Measurements from ENCODE around the gene LAG3.
A peak's percentile ranks its signal among the peaks of the same experiment; 100 is the strongest.

Gene LAG3

DNA sequence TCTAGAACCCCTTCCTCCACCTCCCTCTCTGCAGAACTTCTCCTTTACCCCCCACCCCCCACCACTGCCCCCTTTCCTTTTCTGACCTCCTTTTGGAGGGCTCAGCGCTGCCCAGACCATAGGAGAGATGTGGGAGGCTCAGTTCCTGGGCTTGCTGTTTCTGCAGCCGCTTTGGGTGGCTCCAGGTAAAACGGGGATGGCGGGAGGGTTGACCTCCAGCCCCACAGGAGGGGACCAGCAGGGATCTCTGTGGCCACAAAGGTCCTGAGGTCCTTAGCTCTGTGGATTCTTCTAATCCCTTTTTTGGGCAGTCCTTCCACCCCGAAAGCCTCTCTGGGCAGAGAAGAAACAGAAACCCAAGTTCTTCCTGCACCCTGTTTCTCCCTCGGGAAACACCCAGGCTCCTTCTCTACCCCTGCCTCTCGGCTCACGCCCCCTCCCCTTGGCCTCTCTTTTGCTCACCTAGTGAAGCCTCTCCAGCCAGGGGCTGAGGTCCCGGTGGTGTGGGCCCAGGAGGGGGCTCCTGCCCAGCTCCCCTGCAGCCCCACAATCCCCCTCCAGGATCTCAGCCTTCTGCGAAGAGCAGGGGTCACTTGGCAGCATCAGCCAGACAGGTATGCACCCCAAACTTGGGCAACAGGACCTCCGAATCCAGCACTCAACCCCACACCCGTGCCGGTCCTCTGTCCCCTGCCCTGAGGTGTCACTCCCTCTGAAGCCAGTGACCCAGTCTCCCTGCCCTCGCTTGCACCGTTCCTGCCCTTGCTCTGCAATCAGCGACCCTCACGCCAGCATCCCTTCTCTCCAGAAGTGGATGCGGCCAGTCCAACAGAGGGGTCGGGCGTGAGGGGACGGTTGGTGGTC, 638 bp downstream of the LAG3 start:
- no peak for DNase-seq

DNA sequence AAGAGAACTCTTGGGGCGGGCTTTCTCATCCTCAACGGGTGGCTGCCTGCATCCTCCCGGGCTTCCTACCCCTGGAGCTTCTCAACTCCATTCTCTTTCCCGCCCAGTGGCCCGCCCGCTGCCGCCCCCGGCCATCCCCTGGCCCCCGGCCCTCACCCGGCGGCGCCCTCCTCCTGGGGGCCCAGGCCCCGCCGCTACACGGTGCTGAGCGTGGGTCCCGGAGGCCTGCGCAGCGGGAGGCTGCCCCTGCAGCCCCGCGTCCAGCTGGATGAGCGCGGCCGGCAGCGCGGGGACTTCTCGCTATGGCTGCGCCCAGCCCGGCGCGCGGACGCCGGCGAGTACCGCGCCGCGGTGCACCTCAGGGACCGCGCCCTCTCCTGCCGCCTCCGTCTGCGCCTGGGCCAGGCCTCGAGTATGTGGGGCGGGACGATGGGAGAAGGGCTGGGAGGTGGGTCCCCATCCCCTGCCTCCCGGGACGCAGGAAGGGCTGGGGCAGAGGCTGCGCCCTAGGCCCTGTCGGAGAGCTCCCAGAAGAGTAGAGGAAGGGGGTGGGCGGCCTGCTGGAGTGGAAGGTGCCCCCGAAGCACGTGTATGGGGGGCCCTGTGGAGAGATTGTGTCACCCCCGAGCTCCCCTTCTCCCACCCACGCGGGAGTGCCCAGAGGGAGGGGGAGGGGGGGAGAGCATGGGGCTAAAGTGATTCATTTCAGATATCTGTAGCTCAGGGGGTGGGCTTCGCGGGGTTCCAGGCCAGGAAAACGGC, 1.5 kb downstream of the LAG3 start:
- peak in 1 of 2 experiments; percentile 62 for DNase-seq

DNA sequence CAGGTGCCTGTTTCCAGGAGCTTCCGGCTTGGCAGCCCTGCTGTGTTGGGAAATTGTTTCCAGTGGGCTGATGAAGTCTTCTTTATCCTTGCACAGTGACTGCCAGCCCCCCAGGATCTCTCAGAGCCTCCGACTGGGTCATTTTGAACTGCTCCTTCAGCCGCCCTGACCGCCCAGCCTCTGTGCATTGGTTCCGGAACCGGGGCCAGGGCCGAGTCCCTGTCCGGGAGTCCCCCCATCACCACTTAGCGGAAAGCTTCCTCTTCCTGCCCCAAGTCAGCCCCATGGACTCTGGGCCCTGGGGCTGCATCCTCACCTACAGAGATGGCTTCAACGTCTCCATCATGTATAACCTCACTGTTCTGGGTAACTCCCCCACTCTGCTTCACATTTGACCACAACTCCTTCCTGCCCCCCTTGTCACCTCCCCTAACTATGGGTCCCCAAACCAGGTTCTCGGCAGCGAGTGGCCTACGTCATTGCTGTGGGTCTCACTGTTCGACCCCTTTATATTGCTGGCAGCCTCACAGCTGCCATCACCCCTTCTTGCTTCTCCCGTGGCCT, 2.3 kb downstream of the LAG3 start:
- no peak for DNase-seq

DNA sequence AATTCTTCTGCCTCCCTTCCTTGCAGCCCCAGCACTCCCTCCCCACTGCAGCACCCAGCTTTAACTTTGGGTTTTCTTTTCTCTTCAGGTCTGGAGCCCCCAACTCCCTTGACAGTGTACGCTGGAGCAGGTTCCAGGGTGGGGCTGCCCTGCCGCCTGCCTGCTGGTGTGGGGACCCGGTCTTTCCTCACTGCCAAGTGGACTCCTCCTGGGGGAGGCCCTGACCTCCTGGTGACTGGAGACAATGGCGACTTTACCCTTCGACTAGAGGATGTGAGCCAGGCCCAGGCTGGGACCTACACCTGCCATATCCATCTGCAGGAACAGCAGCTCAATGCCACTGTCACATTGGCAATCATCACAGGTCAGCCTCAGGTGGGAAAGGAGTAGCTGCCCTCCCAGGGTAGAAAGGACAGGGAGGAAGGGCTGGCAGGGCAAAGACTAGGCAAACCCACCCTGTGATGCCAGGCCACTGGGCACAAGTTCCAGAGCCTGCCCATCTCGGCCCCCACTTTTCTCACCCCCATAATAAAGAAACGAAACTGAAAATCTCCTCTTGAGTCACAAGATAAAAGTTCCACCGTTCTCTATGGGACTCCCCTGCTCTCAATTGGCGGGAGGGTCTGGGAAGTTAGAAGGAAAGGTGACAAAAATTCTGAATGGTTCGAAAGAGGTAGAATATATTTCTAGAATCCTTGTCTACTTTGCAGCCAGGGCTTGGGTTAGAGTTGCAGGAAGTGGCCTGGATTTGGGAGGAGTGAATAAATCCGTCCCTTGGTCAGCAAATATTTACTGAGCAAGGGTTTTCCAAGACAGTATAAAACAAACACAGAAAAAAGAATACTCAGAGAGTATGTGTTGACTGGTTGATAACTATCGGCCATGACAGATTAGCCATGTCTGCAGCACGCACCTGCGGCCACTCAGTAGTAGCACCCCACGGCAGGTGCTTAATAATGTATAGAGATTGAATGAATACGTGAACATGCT, 3.2 kb downstream of the LAG3 start:
- DNase-seq: no peak

DNA sequence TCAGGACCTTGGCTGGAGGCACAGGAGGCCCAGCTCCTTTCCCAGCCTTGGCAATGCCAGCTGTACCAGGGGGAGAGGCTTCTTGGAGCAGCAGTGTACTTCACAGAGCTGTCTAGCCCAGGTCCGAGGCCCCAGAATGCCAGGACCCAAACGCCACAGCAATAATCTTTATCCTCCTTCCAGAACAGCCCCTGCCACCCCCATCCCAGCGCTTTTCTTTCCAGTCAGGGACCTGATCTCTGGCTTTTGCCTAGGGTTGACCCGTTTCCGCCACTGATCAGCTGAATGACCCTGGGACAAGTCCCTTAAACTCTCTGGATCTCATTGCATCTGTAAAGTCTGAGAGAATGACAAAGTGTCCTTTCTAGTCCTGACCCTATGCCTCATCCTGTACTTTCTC, 5.1 kb downstream of the LAG3 start:
- no peak for DNase-seq

DNA sequence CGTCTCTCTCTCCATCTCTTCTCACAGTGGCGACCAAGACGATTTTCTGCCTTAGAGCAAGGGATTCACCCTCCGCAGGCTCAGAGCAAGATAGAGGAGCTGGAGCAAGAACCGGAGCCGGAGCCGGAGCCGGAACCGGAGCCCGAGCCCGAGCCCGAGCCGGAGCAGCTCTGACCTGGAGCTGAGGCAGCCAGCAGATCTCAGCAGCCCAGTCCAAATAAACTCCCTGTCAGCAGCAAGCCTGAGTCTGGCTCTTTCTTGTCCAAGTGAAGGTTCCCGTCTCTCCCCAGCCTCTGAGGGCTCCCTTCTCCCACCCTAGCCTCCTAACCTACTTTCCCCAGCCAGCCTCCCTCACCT, 5.9 kb downstream of the LAG3 start:
- no peak for DNase-seq

DNA sequence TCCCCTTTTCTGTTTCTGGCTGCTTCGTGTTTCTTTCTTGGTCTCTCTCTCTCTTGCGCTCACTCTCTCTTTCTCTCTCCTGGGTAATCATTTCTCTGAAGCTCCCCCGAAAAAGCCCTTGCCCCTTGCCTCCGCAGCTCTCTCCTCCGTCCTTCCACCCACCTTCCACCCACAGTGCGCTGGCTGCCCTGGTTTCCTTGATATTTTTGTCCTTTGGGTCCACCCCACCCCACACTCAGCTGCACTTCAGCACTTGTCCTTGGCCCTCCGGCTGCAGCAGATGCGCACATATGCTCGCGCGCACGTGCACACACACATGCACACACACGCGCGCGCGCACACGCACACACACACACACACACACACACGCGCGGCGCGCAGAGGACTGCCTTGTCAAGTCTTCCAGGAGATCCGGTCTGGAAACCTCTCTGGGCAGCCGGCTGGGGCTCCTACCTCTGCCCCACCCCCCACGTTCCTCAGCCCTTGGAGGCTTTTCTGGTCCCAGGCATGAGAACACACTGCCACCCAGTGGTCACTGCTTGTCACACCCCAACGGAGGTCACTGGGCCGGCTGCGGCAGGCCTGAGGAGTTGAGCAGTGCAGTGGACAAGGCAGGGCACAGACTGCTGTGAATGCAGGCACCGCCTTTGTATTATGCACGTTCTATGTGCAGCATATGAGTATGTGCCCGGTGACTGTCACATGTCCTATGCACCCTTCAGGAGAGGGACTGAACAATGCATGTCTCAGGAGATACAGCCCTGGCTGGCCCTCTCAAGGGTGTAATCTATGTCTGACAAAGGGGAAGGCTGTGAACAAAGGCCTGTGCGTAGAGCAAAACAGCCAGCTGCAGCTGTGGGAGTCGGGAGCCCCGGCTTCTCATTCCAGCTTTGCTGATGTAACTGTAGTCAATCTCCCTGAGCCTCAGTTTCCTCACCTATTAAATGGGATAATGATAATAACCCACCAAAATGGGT, 6.5 kb downstream of the LAG3 start:
- peak; percentile 93 to 96 for DNase-seq

DNA sequence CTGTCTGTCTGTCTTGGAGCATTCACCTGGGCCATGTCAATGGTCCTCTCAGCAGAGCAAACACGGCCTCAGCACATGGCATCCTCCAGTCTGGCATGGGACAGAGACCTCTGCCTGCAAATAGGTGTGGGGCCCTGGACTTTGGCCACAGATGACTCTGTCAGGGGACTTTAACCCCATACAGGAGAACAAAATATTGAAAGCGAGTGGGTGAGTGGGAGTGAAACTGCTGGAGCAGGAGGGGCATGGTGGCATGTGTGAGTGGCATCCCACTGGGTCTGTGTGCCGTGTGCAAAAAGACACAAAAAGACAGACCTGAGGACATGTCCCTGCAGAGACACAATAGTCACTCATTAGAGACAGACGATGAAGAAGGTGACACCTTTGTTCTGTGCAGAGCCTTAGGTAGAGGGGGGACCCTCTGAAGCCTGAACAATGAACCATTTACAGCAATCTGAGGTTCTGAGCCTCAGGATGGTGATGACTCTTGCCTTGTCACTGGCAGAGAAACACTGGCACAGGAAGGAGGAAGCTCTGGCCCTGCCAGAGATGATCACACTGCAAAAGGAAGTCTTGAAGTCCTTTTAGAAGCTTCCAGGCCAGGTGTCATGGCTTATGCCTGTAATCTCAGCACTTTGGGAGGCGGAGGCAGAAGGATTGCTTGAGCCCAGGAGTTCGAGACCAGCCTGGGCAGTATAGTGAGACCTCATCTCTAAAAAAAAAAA, 7.5 kb downstream of the LAG3 start:
- DNase-seq: no peak

DNA sequence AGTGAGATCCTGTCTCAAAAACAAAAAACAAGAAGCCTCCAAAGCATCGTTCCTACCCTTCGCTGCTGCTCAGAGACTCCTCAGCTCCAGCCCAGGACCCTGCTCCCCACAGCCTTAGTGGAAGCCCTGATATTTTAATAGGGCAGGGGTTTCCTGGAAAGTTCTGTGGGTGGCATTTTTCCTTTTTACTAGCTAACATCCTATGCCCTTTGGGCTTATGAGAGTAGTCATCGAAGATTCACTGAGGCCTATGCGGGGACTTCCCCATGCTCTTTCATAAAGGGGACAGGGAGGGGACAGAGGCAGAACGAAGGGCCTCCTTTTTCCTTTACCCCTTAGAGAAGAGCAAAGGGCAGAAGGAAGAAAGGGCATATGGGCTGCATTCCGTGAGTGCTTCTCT, 8.3 kb downstream of the LAG3 start:
- peak in 1 of 2 experiments; percentile 65 for DNase-seq

DNA sequence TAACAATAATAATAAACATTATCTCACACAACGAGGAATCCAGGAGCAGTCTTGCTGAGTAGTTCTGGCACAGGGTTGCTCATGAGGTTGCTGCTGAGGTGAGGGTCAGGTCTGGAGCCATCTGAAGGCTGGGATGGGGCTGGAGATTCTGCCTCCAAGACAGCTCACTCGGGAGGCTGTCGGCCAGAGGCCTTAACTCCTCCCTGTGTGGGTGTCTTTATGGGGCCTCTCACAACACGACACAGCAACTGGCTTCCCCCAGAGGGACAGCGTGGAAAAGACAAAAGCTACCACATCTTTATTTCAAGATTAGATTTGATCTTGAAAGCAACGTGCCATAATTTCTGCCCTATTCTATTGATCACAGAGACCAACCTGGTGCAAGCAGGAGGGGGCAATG, 9.8 kb downstream of the LAG3 start:
- no peak for DNase-seq

DNA sequence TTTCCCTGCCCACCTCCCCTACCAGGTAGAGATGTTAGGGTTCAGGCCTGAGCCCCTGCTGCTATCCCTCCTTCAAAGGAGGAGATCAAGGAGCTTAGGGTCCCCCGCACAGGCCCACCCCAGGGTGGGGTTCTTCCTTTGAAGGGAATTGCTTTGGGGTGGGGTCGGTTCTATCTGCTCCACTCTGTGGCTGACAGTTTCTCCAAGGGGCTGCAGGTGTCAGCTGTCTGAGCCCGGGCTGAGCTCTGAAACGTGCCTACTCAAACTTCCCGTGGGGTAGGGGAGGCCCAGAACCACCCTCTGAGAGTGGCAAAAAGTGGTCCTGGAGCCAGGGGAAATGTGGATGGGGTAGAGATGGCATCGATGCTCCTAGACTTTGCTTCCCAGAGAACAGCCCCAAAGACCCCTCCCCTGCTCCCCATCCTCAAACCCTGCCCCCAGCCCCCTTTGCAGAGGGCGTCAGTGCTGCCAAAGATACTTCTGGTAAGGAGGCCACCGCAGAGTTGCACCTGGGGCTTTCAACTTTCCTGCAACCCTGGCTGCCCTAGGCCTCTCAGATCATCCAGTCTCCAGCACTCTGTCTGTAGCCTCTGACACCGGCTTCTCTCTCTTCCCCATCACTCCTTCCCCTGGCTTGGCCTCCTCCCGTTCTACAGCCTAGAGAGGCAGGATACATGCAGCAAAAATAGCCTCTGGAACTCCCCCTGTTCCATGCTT, 10.7 kb downstream of the LAG3 start:
- DNase-seq: no peak

DNA sequence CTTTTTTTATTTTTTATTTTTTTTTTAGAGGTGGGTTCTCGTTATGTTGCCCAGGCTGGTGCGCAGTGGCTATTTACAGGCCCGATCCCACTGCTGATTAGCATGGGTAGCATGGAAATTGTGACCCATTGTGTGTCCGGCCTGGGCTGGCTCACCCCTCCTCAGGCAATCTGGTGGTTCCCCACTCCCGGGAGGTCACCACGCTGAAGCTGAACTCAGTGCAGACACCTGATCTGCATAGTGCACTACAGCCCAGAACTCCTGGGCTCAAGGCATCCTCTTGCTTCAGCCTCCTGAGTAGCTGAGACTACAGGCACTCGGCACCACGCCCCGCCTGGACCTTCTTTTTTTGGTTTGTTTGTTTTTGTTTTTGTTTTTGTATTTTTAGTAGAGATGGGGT, 11.5 kb downstream of the LAG3 start:
- DNase-seq: no peak

DNA sequence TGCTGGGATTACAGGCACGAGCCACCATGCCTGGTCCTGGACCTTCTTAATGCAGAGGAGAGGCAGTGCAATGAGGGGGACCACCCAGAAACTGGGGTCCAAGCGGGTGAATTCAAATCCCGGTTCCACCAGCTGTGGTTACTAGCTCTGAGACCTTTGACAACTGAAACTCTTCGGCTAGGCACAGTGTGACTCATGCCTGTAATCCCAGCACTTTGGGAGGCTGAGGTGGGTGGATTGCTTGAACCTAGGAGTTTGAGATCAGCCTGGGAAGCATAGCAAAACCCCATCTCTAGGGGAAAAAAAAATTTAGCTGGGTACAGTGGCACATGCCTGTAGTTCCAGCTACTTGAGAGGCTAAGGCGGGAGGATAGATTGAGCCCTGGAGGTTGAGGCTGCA, 12.0 kb downstream of the LAG3 start:
- no peak for DNase-seq

DNA sequence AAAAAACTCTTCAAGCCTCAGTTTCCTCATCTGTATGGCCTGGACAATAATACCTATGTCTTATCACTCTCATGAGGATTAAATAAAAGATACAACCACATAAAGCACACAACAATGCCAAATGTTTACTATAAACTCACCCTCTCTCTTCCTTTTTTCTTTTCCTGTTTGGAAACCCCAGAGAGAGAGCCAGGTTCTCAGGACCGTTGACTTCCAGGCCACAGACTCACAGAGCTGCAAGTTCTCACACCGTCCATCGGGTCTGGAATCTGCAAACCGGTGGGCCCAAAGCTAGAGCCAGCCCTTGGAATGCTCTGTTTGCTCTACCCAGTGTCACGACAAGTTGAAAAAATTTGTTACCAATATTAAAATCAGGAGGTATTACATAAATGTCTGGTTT, 12.4 kb downstream of the LAG3 start:
- no peak for DNase-seq

DNA sequence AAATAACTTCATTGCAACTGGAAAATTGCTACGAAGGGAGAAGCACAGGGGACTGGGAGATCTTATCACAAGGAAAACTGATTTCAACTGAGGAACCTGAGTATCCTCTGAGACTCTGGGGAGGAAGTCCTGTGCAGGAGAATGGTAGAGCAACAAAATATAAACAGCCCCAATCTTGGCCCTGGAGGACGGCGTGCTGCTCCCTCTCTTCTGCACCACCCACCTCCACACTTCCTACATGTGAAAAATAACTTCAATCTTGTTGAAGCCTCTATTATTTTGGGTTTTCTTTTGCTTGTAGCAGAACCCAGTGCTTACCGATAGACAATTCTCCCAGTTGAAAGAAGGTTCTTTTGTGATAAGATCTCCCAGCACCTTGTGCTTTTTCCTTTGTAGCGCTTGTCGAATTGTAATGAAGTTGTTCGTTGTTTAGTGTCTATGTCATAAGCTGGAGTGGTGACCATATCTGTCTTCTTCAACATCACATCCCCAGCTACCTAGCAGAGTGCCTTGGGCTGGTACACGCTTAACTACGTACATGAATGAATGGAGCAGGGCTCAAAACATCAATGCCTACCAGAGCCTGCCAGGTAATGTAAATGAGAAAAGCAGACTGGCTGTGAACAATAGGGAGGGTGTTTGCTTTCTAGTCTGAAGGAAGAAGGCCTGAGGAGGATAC, 14.2 kb downstream of the LAG3 start:
- no peak for DNase-seq

DNA sequence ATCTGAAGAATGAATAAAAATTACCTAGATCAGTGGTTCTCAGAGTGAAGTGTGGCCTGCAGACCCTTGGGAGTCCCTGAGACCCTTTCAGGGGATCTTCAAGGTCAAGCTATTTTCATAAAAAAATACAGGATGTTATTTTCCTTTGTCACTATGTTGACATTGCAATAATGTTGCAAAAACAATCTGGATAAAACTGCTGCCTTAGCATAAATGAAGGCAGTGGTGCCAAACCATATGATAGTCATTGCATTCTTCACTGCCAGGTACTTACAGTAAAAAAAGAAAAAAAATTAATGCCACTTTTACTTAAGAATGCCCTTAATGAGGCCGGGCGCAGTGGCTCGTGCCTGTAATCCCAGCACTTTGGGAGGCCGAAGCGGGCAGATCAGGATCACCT, 15.0 kb downstream of the LAG3 start:
- DNase-seq: no peak

DNA sequence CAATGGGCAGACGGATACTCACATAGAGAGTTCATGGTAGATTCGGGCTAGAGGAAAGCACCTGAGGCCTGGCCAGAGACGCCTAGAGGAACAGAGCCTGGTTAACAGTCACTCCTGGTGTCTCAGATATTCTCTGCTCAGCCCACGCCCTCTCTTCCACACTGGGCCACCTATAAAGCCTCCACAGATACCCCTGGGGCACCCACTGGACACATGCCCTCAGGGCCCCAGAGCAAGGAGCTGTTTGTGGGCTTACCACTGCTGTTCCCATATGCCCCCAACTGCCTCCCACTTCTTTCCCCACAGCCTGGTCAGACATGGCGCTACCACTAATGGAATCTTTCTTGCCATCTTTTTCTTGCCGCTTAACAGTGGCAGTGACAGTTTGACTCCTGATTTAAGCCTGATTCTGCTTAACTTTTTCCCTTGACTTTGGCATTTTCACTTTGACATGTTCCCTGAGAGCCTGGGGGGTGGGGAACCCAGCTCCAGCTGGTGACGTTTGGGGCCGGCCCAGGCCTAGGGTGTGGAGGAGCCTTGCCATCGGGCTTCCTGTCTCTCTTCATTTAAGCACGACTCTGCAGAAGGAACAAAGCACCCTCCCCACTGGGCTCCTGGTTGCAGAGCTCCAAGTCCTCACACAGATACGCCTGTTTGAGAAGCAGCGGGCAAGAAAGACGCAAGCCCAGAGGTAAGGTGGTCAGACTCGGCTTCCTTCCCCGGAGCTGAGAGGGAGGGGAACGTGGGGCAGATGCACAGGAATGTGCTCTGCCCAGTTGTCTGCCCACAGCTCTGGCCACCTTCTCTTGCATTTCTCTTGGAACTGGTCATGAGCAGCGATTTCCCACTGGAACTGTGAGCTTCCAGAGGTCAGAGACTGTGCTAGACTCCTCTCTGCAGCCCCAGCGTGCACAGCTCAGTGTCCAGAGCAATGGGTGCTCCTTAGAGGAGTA, 16.9 kb downstream of the LAG3 start, which contains the start of gene CD4:
CD4 (plus strand) TSS at position 557 of the 953 bp plus-strand sequence. CDS start 10,611 bp downstream, outside the sequence.
- peak; percentile 91 to 93 for DNase-seq

DNA sequence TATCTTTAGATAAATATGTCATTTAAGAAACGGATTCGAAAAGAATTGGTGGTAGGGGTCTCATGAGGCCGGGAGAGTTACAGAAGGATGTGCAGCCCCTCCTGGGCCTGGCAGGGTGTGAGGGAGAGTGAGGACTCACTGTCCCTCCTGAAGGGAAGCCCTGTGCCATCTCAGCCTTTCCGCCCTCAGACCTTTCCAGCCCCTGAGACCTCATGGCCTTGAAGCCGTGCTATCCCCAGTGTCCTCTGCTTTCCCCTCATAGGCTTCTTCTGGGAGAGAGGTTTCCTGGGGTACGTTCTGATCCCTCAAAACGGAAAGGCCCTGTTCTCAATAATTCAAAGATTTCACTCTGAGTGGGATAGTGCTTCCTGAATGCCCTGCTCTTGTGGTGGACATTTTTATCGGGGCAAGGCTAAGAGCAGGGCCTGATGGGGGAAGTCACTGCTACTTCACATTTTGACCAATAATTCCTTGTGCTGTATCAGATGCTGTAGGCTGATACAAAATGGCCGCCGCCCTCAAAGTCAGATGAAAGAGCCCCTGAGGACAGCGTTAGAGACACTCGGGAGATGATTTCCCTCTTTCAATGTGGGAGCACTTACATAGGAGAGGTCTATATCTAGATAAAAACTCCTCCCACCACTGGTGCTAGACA, 18.3 kb downstream of the LAG3 start:
- peak; percentile 59 to 70 for DNase-seq
